ENCODE results near the gene NNT. TPM values are rescaled to one million over a fixed set of nuclear protein-coding genes. Genes with fewer than 3 reads are reported as not detected.

NNT gene
- total RNA-seq, 1 experiment from 2014 or later, result 112 TPM

GRCh38 chr5:43636076-43636475, 33.1 kb downstream of the NNT start:
- POLR2A ChIA-PET (ENCODE audit: unreplicated experiment), result no interaction called here
- H3K4me3 ChIP-seq, result no peak overlapping the region
- CTCF ChIA-PET, result no interaction called here
- no peaks in the 10 kb centered on the region for H3K27me3 ChIP-seq (ENCODE audit: insufficient read depth, low read depth)
- intact Hi-C loops (cut with micrococcal nuclease; ENCODE audit: unreplicated experiment), result loop anchor here (10.0 kb wide), 1 partner anchor 1139 kb away; no protein-coding TSS in a partner anchor
- DNase-seq, result no peak
- no peaks in the 10 kb centered on the region for H3K79me2 ChIP-seq (ENCODE audit: low read depth)
- H3K36me3 ChIP-seq (ENCODE audit: low read depth), result no peaks in the 10 kb centered on the region
- H3K9me3 ChIP-seq (ENCODE audit: insufficient read depth, low read depth), result no peaks in the 10 kb centered on the region
- H3F3A ChIP-seq (ENCODE audit: insufficient read depth, low read depth), result no peaks in the 10 kb centered on the region
- H3K4me1 ChIP-seq (replicated peaks; ENCODE audit: insufficient read depth), result no peaks in the 10 kb centered on the region
- no TSS peak for BruUV-seq (replicated peaks)
- TF ChIP-seq, protein P1, sequence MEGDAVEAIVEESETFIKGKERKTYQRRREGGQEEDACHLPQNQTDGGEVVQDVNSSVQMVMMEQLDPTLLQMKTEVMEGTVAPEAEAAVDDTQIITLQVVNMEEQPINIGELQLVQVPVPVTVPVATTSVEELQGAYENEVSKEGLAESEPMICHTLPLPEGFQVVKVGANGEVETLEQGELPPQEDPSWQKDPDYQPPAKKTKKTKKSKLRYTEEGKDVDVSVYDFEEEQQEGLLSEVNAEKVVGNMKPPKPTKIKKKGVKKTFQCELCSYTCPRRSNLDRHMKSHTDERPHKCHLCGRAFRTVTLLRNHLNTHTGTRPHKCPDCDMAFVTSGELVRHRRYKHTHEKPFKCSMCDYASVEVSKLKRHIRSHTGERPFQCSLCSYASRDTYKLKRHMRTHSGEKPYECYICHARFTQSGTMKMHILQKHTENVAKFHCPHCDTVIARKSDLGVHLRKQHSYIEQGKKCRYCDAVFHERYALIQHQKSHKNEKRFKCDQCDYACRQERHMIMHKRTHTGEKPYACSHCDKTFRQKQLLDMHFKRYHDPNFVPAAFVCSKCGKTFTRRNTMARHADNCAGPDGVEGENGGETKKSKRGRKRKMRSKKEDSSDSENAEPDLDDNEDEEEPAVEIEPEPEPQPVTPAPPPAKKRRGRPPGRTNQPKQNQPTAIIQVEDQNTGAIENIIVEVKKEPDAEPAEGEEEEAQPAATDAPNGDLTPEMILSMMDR (conservative IDR thresholded peaks at IDR 0.05), result no peak
- TF ChIP-seq EZH2 (IDR thresholded peaks at IDR 0.05; ENCODE audit: low read depth), result no peak
- H2AFZ ChIP-seq, result no peak overlapping the region
- no peak overlapping the region for H3K4me2 ChIP-seq
- no peaks in the 10 kb centered on the region for H3K9me2 ChIP-seq (ENCODE audit: insufficient read depth)
- no peaks in the 10 kb centered on the region for H4K20me1 ChIP-seq (ENCODE audit: insufficient read depth)
- no peak overlapping the region for H3K27ac ChIP-seq

DNA sequence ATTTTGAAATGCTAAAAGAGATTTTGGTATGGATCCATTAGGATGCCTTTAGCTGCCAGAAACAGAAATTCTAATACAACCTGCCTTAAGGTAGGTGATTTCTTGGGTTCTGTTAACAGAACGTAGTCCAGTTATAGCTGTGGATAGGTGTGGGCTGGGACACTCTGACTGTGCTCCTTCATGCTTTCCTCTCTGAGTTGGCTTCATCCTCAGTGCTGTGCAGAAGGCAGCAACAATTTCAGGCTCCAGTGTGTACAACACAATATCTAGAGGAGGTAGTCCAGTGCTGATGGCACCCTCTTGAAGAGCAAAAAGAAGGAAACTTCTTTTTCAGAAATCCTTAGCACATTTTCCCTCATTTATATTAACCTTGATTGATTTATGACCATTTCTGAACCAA, 34.4 kb downstream of the NNT start:
- Histone ChIP-seq H3K27ac (no peak overlapping the region), H3K4me1 (replicated peaks; ENCODE audit: insufficient read depth) (no peaks in the 10 kb centered on the region), H3K27me3 (ENCODE audit: insufficient read depth, low read depth) (no peaks in the 10 kb centered on the region), H2AFZ (no peak overlapping the region), H4K20me1 (ENCODE audit: insufficient read depth) (no peaks in the 10 kb centered on the region), H3K79me2 (ENCODE audit: low read depth) (no peaks in the 10 kb centered on the region), H3K4me3 (no peak overlapping the region), H3K4me2 (no peak overlapping the region), H3F3A (ENCODE audit: insufficient read depth, low read depth) (no peaks in the 10 kb centered on the region), H3K9me3 (ENCODE audit: insufficient read depth, low read depth) (no peaks in the 10 kb centered on the region), H3K9me2 (ENCODE audit: insufficient read depth) (no peaks in the 10 kb centered on the region), H3K36me3 (ENCODE audit: low read depth) (no peaks in the 10 kb centered on the region)
- ChIA-PET POLR2A (ENCODE audit: unreplicated experiment) (interaction anchor here (0.6 kb wide), 1 partner anchor 1117 kb away, joined by 3 read pairs; no protein-coding TSS in a partner anchor), CTCF (no interaction called here)
- intact Hi-C loops (cut with micrococcal nuclease; ENCODE audit: unreplicated experiment), result loop anchor here (10.0 kb wide), 1 partner anchor 1137 kb away; no protein-coding TSS in a partner anchor
- TF ChIP-seq EZH2 (IDR thresholded peaks at IDR 0.05; ENCODE audit: low read depth), result no peak
- TF ChIP-seq, protein P1 (conservative IDR thresholded peaks at IDR 0.05), result no peak
- DNase-seq, result no peak
- no TSS peak for BruUV-seq (replicated peaks)

- DNase-seq, result no peak
- no peaks in the 10 kb centered on the region for H3K4me1 ChIP-seq (replicated peaks; ENCODE audit: insufficient read depth)
- ChIA-PET CTCF (no interaction called here), POLR2A (ENCODE audit: unreplicated experiment) (no interaction called here)
- H3K4me3 ChIP-seq, result no peak overlapping the region
- no peaks in the 10 kb centered on the region for H3K9me3 ChIP-seq (ENCODE audit: insufficient read depth, low read depth)
- H3F3A ChIP-seq (ENCODE audit: insufficient read depth, low read depth), result no peaks in the 10 kb centered on the region
- no peaks in the 10 kb centered on the region for H3K27me3 ChIP-seq (ENCODE audit: insufficient read depth, low read depth)
- no peak overlapping the region for H3K4me2 ChIP-seq
- intact Hi-C loops (cut with micrococcal nuclease; ENCODE audit: unreplicated experiment), result loop anchor here (10.0 kb wide), 1 partner anchor 1137 kb away; no protein-coding TSS in a partner anchor
- no peaks in the 10 kb centered on the region for H4K20me1 ChIP-seq (ENCODE audit: insufficient read depth)
- TF ChIP-seq EZH2 (IDR thresholded peaks at IDR 0.05; ENCODE audit: low read depth), result no peak
- TF ChIP-seq, protein P1 (conservative IDR thresholded peaks at IDR 0.05), result no peak
- H3K9me2 ChIP-seq (ENCODE audit: insufficient read depth), result no peaks in the 10 kb centered on the region
- H3K79me2 ChIP-seq (ENCODE audit: low read depth), result no peaks in the 10 kb centered on the region
- no peaks in the 10 kb centered on the region for H3K36me3 ChIP-seq (ENCODE audit: low read depth)
- no peak overlapping the region for H3K27ac ChIP-seq
- BruUV-seq (replicated peaks), result no TSS peak
- no peak overlapping the region for H2AFZ ChIP-seq
Measured at GRCh38 chr5:43638107-43638506, 35.1 kb downstream of the NNT start.

Data from PC-9 (cell line).